HCT116 (cell line): Measurements from ENCODE around the gene DDX39B. TPM values are rescaled to one million over a fixed set of nuclear protein-coding genes. Genes with fewer than 3 reads are reported as not detected.
"Not testable (repeated sequence)": the region's sequence is repeated elsewhere in the genome, so short reads cannot be mapped to it uniquely, and the experiment has no call there.

Experiments
- ATAC-seq: fragments of 200-7000 bp; cut with Tn5 transposase; 2 replicates; pipeline ENCODE4 v1.9.1; 2020; ENCODE audit warnings: mild to moderate bottlenecking, moderate library complexity
- BruUV-seq: library from RNA; stranded (reverse); fragments of 400-500 nt; replicated peaks from 2 replicates; lab custom pipeline; 2021; lab: Mats Ljungman, UMichigan
- CTCF ChIA-PET: fragments of 300-600 bp; sonication (Branson Sonifier 250); formaldehyde crosslinking; loops from one replicate; lab custom pipeline; 2021; ENCODE audit warnings: antibody characterized with exemption; lab: Charles Lee
- POLR2A ChIA-PET: fragments of 300-600, 350-600 bp; sonication (Branson Sonifier 250); formaldehyde crosslinking; loops from one replicate; lab custom pipeline; 2021; ENCODE audit warnings: antibody characterized with exemption; lab: Charles Lee
- RAD21 ChIA-PET, 2 experiments: fragments of 300-600 bp; sonication (Branson Sonifier 250); formaldehyde crosslinking; loops; one replicate each; lab custom pipeline; 2023; ENCODE audit warnings: low total read pairs in 2 of 2; ENCODE audit not compliant: uncharacterized antibody in 2 of 2, unreplicated experiment in 2 of 2, low non-redundant PET in 1 of 2; lab: Charles Lee
- DNase-seq: peaks from one replicate; pipeline ENCODE4 v3.0.0-alpha.2; 2010; ENCODE audit warnings: low read depth, low spot score
- H2AFZ ChIP-seq: fragments of 200-600 bp; shearing (Covaris generic), sonication (generic); 2 replicates; pipeline ENCODE4 v1.6.1; 2017; ENCODE audit warnings: low read depth, mixed run types, mixed read lengths, antibody characterized with exemption, low read length; ENCODE audit not compliant: poor library complexity, severe bottlenecking
- H3K27ac ChIP-seq: 2 replicates; pipeline ENCODE4 v1.5.1; 2012; ENCODE audit warnings: low read depth, low read length
- H3K27me3 ChIP-seq: fragments of 200-600 bp; sonication (generic); 2 replicates; pipeline ENCODE4 v1.6.1; 2016; ENCODE audit warnings: mixed run types, low read length, mixed read lengths; ENCODE audit not compliant: insufficient read depth
- H3K36me3 ChIP-seq, 2 experiments: fragments of 200-500 bp in 1 of 2; fragments of 200-600 bp in 1 of 2; sonication (Bioruptor generic) in 1 of 2; sonication (generic) in 1 of 2; 2 replicates each; pipeline versions ENCODE4 v1.5.1 to v1.6.1; 2014 to 2016; ENCODE audit warnings: low read length in 2 of 2, inconsistent platforms in 1 of 2, mixed read lengths in 1 of 2, mixed run types in 1 of 2; ENCODE audit not compliant: insufficient read depth in 2 of 2, control insufficient read depth in 1 of 2
- H3K4me1 ChIP-seq, 2 experiments: fragments of 200-600 bp in 1 of 2; sonication (generic) in 1 of 2; 2 replicates each; pipeline versions ENCODE4 v1.5.1 to v1.6.1; 2012 to 2017; ENCODE audit warnings: low read length in 2 of 2, inconsistent platforms in 1 of 2, mild to moderate bottlenecking in 1 of 2, mixed read lengths in 1 of 2, mixed run types in 1 of 2, moderate library complexity in 1 of 2; ENCODE audit not compliant: insufficient read depth in 2 of 2, control insufficient read depth in 1 of 2
- H3K4me2 ChIP-seq: fragments of 200-600 bp; sonication (generic); 2 replicates; pipeline ENCODE4 v1.6.1; 2017; ENCODE audit warnings: mixed run types, low read length, mixed read lengths
- H3K4me3 ChIP-seq, 2 experiments: fragments of 200-600 bp in 1 of 2; sonication (generic) in 1 of 2; replicated peaks in 1 of 2; 2 replicates each; pipeline ENCODE4 v1.5.1; 2011 to 2016; ENCODE audit warnings: low read length in 2 of 2, control low read depth in 1 of 2, low read depth in 1 of 2, mild to moderate bottlenecking in 1 of 2, mixed read lengths in 1 of 2, mixed run types in 1 of 2
- H3K79me2 ChIP-seq: fragments of 200-600 bp; sonication (generic); 2 replicates; pipeline ENCODE4 v1.6.1; 2017; ENCODE audit warnings: mild to moderate bottlenecking, mixed run types, low read length, moderate library complexity, mixed read lengths; ENCODE audit not compliant: insufficient read depth
- H3K9ac ChIP-seq: fragments of 200-600 bp; sonication (generic); 2 replicates; pipeline ENCODE4 v1.6.1; 2016; ENCODE audit warnings: low read length, mixed read lengths
- H3K9me2 ChIP-seq: fragments of 200-600 bp; sonication (generic), shearing (Covaris generic); 2 replicates; pipeline ENCODE4 v1.6.1; 2017; ENCODE audit warnings: mixed run types, mild to moderate bottlenecking, moderate library complexity; ENCODE audit not compliant: insufficient read depth
- H3K9me3 ChIP-seq, 2 experiments: fragments of 200-500 bp in 1 of 2; fragments of 200-600 bp in 1 of 2; sonication (Bioruptor generic) in 1 of 2; sonication (generic) in 1 of 2; 2 replicates each; pipeline ENCODE4 v1.6.1; 2014 to 2017; ENCODE audit warnings: low read length in 2 of 2, mixed read lengths in 2 of 2, inconsistent platforms in 1 of 2, low read depth in 1 of 2, mild to moderate bottlenecking in 1 of 2, mixed run types in 1 of 2, moderate library complexity in 1 of 2; ENCODE audit not compliant: control insufficient read depth in 1 of 2, insufficient read depth in 1 of 2
- H4K20me1 ChIP-seq: fragments of 200-600 bp; sonication (generic), shearing (Covaris generic); 2 replicates; pipeline ENCODE4 v1.6.1; 2017; ENCODE audit warnings: mixed run types, mild to moderate bottlenecking, moderate library complexity; ENCODE audit not compliant: insufficient read depth
- CEBPB ChIP-seq: IDR thresholded peaks from 2 replicates; pipeline ENCODE4 v1.6.1; 2012; ENCODE audit warnings: low read depth
- ELF1 ChIP-seq: IDR thresholded peaks from 2 replicates; pipeline ENCODE4 v1.6.1; 2012; ENCODE audit warnings: low read depth, borderline replicate concordance
- EZH2 ChIP-seq: fragments of 200-600 bp; sonication (generic); IDR thresholded peaks from 2 replicates; pipeline ENCODE4 v1.6.1; 2017; ENCODE audit warnings: antibody characterized with exemption, mixed run types
- SIN3A ChIP-seq: IDR thresholded peaks from 2 replicates; pipeline ENCODE4 v1.6.1; 2012; ENCODE audit warnings: low read depth
- SP1 ChIP-seq: IDR thresholded peaks from 2 replicates; pipeline ENCODE4 v1.6.1; 2012; ENCODE audit warnings: low read depth
- SRF ChIP-seq: IDR thresholded peaks from 2 replicates; pipeline ENCODE4 v1.6.1; 2012; ENCODE audit warnings: low read depth
- TCF7L2 ChIP-seq: IDR thresholded peaks from 2 replicates; pipeline ENCODE4 v1.7.0; 2011; ENCODE audit warnings: borderline replicate concordance, inconsistent platforms; ENCODE audit not compliant: insufficient read depth, insufficient read length; ENCODE audit errors: extremely low read depth
- ZFX ChIP-seq: fragments of 450-650 bp; IDR thresholded peaks from 2 replicates; pipeline ENCODE4 v1.6.1; 2017
- intact Hi-C: fragments of 100-400 bp; cut with micrococcal nuclease; formaldehyde crosslinking; loops from 2 replicates; pipeline ENCODE4 v1.10.0; 2022
- total RNA-seq: library from RNA; stranded (reverse); gene quantifications from one replicate; pipeline ENCODE4 v1.2.1, GENCODE V29; 2021; ENCODE audit not compliant: unreplicated experiment
- TF ChIP-seq, protein P1 (sequence below), 3 experiments: fragments of 200-600 bp in 1 of 3; sonication (generic) in 1 of 3; IDR thresholded peaks in 2 of 3; conservative IDR thresholded peaks in 1 of 3; 2 replicates each; pipeline ENCODE4 v1.5.1; 2012 to 2017; ENCODE audit warnings: low read depth in 2 of 3, low read length in 2 of 3, antibody characterized with exemption in 1 of 3, borderline replicate concordance in 1 of 3, control low read depth in 1 of 3, mild to moderate bottlenecking in 1 of 3, mixed read lengths in 1 of 3, mixed run types in 1 of 3, moderate library complexity in 1 of 3; ENCODE audit not compliant: insufficient read depth in 1 of 3
- TF ChIP-seq, protein P2 (sequence below): IDR thresholded peaks from 2 replicates; pipeline ENCODE4 v1.6.1; 2012; ENCODE audit warnings: low read depth

Gene DDX39B
- total RNA-seq, 1 experiment from 2014 or later, result 545 TPM

DNA sequence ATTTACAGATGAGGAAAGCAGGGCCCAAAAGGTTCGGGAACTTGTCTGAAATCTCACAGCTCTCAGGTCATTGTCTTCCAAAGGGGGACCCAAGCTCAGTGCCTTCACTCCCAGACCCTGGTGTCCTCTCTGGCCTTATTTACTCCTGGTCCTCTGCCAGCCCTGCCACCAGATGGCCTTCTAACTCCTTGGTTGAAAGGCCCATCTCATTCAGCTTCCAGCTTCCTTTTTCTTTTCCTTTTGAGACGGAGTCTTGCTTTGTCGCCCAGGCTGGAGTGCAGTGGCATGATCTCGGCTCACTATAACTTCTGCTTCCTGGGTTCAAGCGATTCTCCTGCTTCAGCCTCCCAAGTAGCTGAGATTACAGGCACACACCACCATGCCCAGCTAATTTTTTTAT is 9.6 kb upstream of the DDX39B start:
- intact Hi-C loops, result loop anchor here (1.0 kb wide), 1 partner anchor 47 kb away; no protein-coding TSS in a partner anchor
- ChIA-PET RAD21 (interaction anchor here in 1 of 2 experiments (0.9 to 1.3 kb wide), 2 partner anchors 45 to 47 kb away, joined by 4 to 6 read pairs; no protein-coding TSS in a partner anchor), POLR2A (interaction anchor here (1.1 to 1.8 kb wide), 2 partner anchors 10 to 47 kb away, joined by 5 to 6 read pairs; partner anchors contain the start of gene DDX39B), CTCF (interaction anchor here (1.0 to 2.1 kb wide), 4 partner anchors 35 to 51 kb away, joined by 3 to 52 read pairs (median 9); partner anchors contain the start of gene LST1)
- Histone ChIP-seq H3K4me1 (peaks cover 8 to 17% of the 10 kb centered on the region in 2 experiments), H3K36me3 (peaks cover 4 to 16% of the 10 kb centered on the region in 2 experiments; a peak in 2 of 4 replicates), H3K79me2 (peaks cover 23% of the 10 kb centered on the region)
- not testable (repeated sequence) for H3K9me3 ChIP-seq, H3K9ac ChIP-seq, DNase-seq, H4K20me1 ChIP-seq, H3K4me2 ChIP-seq, ATAC-seq, H3K27me3 ChIP-seq, H2AFZ ChIP-seq, H3K27ac ChIP-seq, BruUV-seq, H3K9me2 ChIP-seq, H3K4me3 ChIP-seq
- TF ChIP-seq, protein P1, sequence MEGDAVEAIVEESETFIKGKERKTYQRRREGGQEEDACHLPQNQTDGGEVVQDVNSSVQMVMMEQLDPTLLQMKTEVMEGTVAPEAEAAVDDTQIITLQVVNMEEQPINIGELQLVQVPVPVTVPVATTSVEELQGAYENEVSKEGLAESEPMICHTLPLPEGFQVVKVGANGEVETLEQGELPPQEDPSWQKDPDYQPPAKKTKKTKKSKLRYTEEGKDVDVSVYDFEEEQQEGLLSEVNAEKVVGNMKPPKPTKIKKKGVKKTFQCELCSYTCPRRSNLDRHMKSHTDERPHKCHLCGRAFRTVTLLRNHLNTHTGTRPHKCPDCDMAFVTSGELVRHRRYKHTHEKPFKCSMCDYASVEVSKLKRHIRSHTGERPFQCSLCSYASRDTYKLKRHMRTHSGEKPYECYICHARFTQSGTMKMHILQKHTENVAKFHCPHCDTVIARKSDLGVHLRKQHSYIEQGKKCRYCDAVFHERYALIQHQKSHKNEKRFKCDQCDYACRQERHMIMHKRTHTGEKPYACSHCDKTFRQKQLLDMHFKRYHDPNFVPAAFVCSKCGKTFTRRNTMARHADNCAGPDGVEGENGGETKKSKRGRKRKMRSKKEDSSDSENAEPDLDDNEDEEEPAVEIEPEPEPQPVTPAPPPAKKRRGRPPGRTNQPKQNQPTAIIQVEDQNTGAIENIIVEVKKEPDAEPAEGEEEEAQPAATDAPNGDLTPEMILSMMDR (IDR thresholded peaks at IDR 0.05 in 2 of 3, conservative IDR thresholded peaks at IDR 0.05 in 1 of 3; ENCODE audit: borderline replicate concordance in 1 of 3, insufficient read depth in 1 of 3, low read depth in 2 of 3, low read length in 2 of 3), result peak in 2 of 3 experiments; percentile 36 to 39; a peak in 2 of 6 replicates

DNA sequence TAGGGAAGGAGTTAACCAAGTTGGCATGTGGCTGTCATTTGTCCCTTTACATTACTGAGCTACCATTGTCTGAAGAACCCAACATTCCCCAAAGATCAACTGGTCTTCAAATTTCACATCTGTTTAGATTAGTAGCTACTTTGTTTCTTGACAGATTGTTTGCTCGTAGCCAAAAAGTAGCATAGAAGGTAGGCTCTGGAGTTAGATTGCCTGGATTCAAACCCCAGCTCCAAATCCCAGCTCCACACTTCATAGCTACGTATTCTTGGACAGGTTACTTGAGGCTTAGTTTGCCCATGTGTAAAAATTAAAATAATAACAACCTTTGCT is 6.7 kb upstream of the DDX39B start:
- H3K4me2 ChIP-seq, result peak overlapping the region; percentile 87
- no TSS peak for BruUV-seq
- H3K27ac ChIP-seq, result peak overlapping the region; percentile 50
- RAD21 ChIA-PET, result interaction anchor here in 1 of 2 experiments (1.1 kb wide), 1 partner anchor 50 kb away, joined by 3 read pairs; no protein-coding TSS in a partner anchor
- DNase-seq, result no peak
- CTCF ChIA-PET, result interaction anchor here (0.9 to 5.0 kb wide), 2 partner anchors 50 to 54 kb away, joined by 3 to 78 read pairs; no protein-coding TSS in a partner anchor
- peak overlapping the region; percentile 86 for H3K9ac ChIP-seq
- intact Hi-C loops, result loop anchor here (10.0 kb wide), 1 partner anchor 286 kb away; no protein-coding TSS in a partner anchor
- ATAC-seq, result no peak
- no peaks in the 10 kb centered on the region for H3K9me3 ChIP-seq
- peaks cover 17% of the 10 kb centered on the region for H3K79me2 ChIP-seq
- no peaks in the 10 kb centered on the region for H3K27me3 ChIP-seq
- H3K4me3 ChIP-seq, result peak overlapping the region; percentile 51 to 67
- peaks cover 4 to 13% of the 10 kb centered on the region in 2 experiments; a peak in 2 of 4 replicates for H3K36me3 ChIP-seq
- peaks cover 14 to 23% of the 10 kb centered on the region in 2 experiments for H3K4me1 ChIP-seq
- no peak overlapping the region for H2AFZ ChIP-seq
- TF ChIP-seq ELF1 (no peak), TCF7L2 (no peak), ZFX (no peak), EZH2 (no peak), SP1 (no peak), CEBPB (no peak), SIN3A (no peak), SRF (no peak)
- TF ChIP-seq, protein P1 (IDR thresholded peaks at IDR 0.05 in 2 of 3, conservative IDR thresholded peaks at IDR 0.05 in 1 of 3; ENCODE audit: borderline replicate concordance in 1 of 3, insufficient read depth in 1 of 3, low read depth in 2 of 3, low read length in 2 of 3), result no peak
- TF ChIP-seq, protein P2, sequence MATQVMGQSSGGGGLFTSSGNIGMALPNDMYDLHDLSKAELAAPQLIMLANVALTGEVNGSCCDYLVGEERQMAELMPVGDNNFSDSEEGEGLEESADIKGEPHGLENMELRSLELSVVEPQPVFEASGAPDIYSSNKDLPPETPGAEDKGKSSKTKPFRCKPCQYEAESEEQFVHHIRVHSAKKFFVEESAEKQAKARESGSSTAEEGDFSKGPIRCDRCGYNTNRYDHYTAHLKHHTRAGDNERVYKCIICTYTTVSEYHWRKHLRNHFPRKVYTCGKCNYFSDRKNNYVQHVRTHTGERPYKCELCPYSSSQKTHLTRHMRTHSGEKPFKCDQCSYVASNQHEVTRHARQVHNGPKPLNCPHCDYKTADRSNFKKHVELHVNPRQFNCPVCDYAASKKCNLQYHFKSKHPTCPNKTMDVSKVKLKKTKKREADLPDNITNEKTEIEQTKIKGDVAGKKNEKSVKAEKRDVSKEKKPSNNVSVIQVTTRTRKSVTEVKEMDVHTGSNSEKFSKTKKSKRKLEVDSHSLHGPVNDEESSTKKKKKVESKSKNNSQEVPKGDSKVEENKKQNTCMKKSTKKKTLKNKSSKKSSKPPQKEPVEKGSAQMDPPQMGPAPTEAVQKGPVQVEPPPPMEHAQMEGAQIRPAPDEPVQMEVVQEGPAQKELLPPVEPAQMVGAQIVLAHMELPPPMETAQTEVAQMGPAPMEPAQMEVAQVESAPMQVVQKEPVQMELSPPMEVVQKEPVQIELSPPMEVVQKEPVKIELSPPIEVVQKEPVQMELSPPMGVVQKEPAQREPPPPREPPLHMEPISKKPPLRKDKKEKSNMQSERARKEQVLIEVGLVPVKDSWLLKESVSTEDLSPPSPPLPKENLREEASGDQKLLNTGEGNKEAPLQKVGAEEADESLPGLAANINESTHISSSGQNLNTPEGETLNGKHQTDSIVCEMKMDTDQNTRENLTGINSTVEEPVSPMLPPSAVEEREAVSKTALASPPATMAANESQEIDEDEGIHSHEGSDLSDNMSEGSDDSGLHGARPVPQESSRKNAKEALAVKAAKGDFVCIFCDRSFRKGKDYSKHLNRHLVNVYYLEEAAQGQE, result no peak
- no peaks in the 10 kb centered on the region for H3K9me2 ChIP-seq
- H4K20me1 ChIP-seq, result no peaks in the 10 kb centered on the region
- POLR2A ChIA-PET, result interaction anchor here (2.6 kb wide), 1 partner anchor 50 kb away, joined by 9 read pairs; no protein-coding TSS in a partner anchor
